ENCODE measurements around the gene MGAT4C. TPM values are rescaled to one million over a fixed set of nuclear protein-coding genes. Genes with fewer than 3 reads are reported as not detected.
"Not testable (repeated sequence)": the region's sequence is repeated elsewhere in the genome, so short reads cannot be mapped to it uniquely, and the experiment has no call there.

MGAT4C gene
- total RNA-seq, 1 donor from 2014 or later, result not detected

DNA sequence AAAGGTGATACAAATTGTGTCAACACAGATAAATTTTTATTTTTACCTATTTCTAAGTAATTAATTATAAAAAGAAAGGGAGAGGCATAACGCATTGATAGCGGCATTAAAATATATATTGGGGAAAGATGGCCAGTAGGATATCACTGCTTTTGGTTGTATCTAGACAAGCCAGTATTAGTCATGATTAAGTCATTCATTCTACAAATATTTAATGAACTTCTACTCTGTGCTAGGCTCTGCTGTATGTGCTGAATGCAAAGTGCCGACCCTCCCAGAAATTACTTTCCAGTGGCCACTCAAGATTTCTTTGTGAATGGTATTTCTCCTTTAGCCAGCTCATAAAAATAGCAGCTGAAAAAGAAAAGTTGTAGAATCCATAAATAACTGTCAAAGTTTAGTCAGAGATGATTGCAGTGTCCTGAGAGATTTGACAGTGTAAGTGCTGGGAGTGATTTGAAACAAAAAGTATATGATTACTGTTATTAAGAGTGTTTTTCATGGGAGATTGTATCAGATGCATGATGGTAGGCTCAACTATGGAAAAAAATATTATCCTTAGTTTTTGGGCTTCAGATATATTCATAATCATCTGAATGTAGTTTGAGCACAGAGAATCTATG lies 133.2 kb downstream of the MGAT4C start:
- no peak for DNase-seq

DNA sequence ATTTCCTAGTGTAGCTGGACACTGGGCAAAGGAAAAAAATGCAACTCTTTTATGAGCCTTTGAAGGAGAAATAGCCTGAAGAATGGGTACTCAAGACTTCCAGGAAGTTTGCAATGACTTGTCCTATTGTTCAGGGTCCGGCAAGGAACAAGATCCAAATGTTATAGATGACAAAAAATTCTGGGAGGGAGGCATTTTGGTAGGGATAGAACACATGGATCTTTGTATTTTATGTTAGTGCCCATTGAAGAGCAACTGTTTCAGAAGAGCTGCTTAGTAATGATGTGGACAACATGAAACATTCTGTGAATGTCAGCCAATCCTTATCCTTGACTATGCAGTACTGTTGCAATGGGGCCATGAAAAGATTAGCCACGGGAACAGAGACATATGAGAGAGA lies 138.0 kb downstream of the MGAT4C start:
- no peak for DNase-seq

DNA sequence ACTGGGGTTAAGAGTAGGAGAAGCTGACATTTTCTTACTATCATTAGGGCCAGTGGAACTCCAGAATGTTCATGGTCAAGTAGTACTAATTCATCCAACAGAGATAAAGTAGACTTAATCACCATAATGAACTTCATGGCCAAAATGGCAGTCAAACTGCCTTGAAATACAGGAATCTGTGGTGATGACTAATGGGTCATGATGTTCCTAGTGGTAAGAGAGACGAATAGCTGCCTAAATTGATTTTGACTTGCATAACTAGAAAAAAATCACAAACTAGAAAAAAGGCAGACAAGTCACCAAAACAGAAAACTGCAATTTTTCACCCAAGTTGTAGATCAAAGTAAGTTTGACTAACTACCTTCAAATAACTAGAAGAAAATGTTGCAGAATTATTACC lies 138.5 kb downstream of the MGAT4C start:
- DNase-seq, result no peak

DNA sequence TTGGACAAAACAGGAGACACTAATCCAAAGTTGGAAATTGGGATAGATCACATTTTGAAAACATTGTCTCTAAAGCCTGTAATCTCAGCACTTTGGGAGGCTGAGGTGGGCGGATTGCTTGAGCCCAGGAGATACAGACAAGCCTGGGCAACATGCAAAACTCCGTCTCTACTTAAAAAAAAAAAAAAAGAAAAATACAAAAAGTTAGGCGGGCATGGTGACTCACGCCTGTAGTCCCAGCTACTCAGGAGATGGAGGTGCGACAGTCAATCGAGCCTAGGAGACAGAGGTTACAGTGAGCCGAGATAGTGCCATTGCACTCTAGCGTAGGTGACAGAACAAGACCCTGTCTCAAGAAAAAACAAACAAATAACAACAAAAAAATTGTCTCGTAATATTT lies 152.1 kb downstream of the MGAT4C start:
- no peak for DNase-seq

DNA sequence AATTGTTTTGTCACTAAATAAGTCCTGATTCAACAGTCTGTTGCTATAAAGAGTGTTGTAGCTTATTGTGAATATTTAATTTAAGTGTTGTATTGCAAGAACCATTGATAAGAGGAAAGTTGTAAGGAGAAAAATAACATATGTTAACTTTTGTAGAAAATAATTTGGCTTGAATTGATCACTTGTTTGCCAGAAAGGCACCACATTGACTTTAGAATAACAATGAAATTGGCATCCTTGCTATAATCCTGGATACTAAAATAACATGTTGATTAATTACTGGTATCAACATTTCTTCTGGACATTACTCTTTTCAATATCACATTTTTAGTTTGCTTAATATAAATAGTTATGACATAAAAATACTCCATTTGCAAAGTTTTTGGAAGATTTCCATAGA lies 159.0 kb downstream of the MGAT4C start:
- no peak for DNase-seq

GRCh38 chr12:86091681-86092080 lies 164.5 kb downstream of the MGAT4C start:
- no peak for DNase-seq

DNA sequence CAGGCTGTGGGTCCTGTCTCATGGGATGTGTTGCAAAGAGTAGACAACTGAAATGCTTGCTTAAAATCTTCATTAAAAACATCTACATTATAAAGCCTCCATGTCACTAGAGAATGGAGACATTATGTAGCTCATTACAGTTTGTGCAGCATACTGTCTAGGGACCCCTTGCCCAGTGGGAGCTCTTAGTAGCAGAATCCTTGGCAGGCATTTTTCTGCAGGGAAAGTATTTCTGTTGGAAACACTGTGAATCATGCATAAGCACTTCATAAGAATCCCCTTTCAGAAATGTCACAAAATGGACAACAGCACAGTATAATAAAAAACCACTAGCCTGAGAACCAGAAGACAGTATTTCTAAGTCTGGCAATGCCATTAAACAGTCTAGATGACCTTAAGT lies 174.3 kb downstream of the MGAT4C start:
- no peak for DNase-seq

DNA sequence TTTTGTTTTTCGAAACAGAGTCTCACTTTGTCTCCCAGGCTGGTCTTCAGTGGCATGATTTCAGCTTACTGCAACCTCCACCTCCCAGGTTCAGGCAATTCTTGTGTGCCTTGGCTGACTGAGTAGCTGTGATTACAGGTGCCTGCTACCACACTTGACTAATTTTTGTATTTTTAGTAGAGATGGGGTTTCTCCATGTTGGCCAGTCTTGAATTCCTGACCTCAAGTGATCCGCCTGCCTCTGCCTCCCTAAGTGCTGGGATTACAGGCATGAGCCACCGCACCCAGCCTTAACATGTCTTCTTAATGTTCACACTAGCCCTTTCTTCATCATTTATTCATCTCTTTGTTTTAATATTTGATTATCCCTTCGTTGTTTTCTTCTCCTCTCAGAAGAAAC lies 197.1 kb downstream of the MGAT4C start:
- not testable (repeated sequence) for DNase-seq

- no peak for DNase-seq
These were observed 198.9 kb downstream of the MGAT4C start for GRCh38 chr12:86057092-86057845.

DNA sequence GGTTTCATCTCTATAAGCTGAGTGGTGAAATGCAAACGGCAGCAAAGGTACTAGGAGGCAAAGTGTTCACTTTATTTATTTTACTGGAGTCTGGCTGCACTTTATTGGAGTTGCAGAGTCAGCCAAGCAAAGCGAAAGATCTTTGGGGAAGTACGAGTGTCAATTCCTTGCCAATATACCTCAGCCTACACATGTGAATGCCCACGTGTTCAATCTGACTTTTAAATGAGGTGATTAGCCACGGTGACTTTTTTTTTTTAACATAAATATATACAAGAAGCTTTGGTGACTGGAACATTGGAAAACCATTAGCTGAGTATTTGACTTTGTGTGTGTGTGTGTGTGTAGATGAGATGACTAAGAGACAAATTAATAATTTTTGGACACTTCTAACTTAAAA lies 203.3 kb downstream of the MGAT4C start:
- no peak for DNase-seq

GRCh38 chr12:86050010-86050409 lies 206.2 kb downstream of the MGAT4C start:
- DNase-seq, result no peak

- no peak for DNase-seq
These were observed 211.8 kb downstream of the MGAT4C start for GRCh38 chr12:86044396-86044795.

DNA sequence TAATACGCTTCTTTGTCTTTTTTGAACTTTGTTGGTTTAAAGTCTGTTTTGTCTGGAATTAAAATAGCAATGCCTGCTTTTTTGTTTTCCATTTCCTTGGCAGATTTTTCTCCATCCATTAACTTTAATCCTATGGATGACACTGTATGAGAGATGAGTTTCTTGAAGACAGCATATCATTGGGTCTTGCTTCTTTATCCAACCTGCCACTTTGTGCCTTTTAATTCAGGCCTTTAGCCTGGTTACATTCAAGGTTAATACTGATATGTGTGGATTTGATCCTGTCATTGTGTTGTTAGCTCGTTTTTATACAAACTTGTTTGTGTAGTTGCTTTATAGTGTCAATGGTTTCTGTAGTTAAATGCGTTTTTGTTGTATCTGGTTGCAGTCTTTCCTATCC lies 214.1 kb downstream of the MGAT4C start:
- DNase-seq, result no peak

GRCh38 chr12:86018361-86018760 lies 237.8 kb downstream of the MGAT4C start:
- DNase-seq, result no peak

GRCh38 chr12:86015026-86015425 lies 241.2 kb downstream of the MGAT4C start:
- DNase-seq, result no peak

- DNase-seq, result no peak
These were observed 249.5 kb downstream of the MGAT4C start for GRCh38 chr12:86006727-86007126.

GRCh38 chr12:85998074-85998473 lies 258.1 kb downstream of the MGAT4C start:
- DNase-seq, result no peak

GRCh38 chr12:85996280-85996679 lies 259.9 kb downstream of the MGAT4C start:
- DNase-seq, result peak; percentile 65

DNA sequence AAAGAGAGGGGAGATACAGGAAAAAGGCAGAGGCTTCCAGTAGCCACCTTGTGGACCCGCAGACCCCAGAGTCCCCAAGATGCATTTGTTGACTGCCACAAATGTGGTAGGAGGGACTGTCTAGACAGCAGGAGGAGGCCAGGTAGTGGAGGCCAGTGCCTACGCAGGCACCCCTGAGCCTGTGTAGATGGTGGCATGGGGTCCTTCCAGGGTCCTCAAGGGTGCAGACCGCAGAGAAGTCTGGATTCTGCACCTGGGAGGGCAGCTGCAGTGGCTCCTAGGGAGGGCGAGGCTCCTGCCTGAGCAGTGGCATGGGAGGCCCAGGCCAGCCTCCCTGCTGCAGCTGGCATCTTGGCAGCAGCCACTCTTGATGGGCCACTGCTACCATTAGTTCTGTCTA lies 262.4 kb downstream of the MGAT4C start:
- DNase-seq, result no peak

GRCh38 chr12:85985996-85986395 lies 270.2 kb downstream of the MGAT4C start:
- no peak for DNase-seq

GRCh38 chr12:85983601-85984000 lies 272.6 kb downstream of the MGAT4C start:
- DNase-seq, result no peak

DNA sequence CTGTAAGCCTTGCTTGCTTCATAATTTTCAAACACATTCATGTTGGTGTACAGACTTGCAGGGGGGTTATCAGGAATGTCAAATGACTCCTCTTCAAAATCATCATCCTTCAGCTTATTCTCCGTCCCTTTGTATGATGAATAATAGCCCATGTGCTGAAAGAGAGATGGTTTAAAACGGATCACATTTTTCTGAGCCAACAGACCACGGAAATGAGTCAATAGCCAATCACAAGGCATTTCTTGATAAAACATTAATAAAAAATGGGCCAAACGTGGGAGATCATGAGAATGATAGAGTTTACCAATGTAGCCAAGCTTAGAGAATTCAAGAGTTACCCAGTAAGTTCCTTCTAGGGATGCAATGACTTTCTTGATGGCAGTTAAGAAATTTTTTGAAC lies 276.6 kb downstream of the MGAT4C start:
- DNase-seq, result no peak

GRCh38 chr12:85975716-85976115 lies 280.5 kb downstream of the MGAT4C start:
- DNase-seq, result peak; percentile 31

- no peak for DNase-seq
These were observed 284.4 kb downstream of the MGAT4C start for GRCh38 chr12:85971800-85972199.

GRCh38 chr12:85968606-85969005 lies 287.6 kb downstream of the MGAT4C start:
- no peak for DNase-seq
